C4-2B (cell line): ENCODE measurements around the gene MEGF8.

Experiments used
- H3K27ac ChIP-seq: fragments of 450-650 bp; 2 replicates; pipeline ENCODE4 v1.5.1; 2017
- ZFX ChIP-seq: fragments of 450-650 bp; IDR thresholded peaks from 2 replicates; pipeline ENCODE4 v1.6.1; 2017
- TF ChIP-seq, protein P1 (sequence below): fragments of 450-650 bp; conservative IDR thresholded peaks from 2 replicates; pipeline ENCODE4 v1.5.1; 2017; ENCODE audit warnings: mild to moderate bottlenecking

Gene MEGF8

DNA sequence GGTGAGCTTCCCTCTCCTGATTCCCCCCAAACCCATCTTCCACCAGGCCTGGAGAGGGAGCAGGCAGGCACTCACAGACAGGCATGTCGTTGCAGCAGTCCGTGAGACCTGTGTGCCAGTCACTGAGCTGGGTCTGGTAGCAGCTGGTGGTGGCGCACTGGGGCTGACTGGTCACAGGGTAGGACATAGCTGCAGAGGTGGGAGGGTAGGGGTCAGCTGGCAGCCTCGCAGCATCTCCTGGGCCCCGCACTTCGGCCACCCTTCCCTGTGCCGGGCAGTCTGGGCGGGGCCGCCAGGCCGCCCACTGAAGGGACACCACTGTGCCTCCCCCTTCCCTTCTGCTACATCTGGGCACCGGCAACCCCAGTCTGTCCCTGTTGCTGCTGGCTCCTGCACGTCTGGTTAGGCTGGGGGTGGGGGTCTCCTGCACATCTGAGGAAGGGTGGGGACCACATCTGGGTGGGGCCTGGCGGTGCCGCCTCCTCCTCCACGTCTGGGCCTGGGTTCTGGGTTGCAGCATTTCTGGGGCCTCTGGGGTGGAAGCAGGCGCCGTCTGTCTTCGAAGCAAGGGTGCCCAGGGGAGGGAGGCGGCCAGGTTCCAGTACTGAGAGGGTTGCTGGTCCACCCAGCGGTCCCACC is 63.5 kb downstream of the MEGF8 start:
- no peak overlapping the region for H3K27ac ChIP-seq
- TF ChIP-seq, protein P1, sequence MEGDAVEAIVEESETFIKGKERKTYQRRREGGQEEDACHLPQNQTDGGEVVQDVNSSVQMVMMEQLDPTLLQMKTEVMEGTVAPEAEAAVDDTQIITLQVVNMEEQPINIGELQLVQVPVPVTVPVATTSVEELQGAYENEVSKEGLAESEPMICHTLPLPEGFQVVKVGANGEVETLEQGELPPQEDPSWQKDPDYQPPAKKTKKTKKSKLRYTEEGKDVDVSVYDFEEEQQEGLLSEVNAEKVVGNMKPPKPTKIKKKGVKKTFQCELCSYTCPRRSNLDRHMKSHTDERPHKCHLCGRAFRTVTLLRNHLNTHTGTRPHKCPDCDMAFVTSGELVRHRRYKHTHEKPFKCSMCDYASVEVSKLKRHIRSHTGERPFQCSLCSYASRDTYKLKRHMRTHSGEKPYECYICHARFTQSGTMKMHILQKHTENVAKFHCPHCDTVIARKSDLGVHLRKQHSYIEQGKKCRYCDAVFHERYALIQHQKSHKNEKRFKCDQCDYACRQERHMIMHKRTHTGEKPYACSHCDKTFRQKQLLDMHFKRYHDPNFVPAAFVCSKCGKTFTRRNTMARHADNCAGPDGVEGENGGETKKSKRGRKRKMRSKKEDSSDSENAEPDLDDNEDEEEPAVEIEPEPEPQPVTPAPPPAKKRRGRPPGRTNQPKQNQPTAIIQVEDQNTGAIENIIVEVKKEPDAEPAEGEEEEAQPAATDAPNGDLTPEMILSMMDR, result no peak
- no peak for TF ChIP-seq ZFX

DNA sequence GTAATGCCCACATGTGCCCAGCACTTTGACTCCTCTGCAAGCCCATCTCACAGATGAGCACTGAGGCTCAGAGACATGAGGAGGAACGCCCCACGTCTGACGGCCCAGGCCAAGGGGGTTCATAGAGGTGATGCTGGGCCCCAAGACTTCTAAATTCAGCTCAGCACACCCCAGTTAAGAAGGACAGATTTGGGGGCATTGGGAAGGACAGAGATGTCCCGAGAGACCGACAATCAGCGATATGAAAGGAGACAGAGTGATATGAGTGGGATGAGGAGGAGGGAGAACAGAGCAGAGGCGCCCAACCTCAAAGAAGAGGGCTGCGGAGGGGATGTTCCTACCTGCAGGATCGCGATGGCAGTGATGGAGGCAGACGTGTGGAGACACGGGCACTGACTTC is 64.5 kb downstream of the MEGF8 start, which contains the start of gene CNFN:
TSS of gene CNFN (minus strand) at position 399 of the 400 bp plus-strand sequence. CDS start 1,260 bp downstream, outside the sequence.
- no peak within 1 kb of the TSS for H3K27ac ChIP-seq
- TF ChIP-seq ZFX, result no peak
- TF ChIP-seq, protein P1, result no peak

DNA sequence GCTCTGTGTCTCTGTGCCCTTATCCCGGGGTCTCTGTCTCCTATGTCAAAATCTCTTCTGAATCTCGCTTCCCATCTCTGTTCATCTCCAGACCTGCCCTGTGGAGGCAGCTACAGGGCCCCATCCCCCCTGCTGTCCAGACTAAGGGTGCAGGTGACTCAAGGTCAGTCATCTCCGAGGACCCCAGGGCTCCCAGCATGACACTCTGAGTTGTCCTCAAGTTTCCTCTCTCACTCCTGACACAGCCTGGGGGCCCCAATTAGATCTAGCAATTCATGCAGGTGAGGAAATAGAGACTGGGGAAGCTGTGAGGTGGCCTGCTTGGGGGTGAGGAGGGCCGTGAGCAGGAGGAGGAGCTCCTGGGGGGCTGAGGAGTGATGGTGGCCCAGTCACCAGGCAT is 66.7 kb downstream of the MEGF8 start:
- H3K27ac ChIP-seq, result no peak overlapping the region
- no peak for TF ChIP-seq ZFX
- TF ChIP-seq, protein P1, result no peak

DNA sequence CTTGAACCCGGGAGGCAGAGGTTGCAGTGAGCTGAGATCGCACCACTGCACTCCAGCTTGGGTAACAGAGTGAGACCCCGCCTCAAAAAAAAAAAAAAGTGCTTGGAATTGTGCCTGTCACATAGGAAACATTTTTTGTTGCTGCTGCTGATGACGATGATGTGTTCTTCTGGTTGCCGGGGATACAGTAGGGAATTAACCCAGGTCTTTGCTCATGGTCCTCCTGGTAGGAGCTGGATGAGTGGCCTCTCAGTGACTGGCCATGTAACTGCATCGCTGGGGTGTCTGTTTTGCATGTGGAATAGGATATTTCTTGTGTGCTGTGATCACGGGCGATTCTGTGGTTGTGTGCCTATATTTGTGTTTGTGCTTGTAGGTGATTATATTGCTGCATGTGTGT is 69.3 kb downstream of the MEGF8 start:
- no peak overlapping the region for H3K27ac ChIP-seq
- TF ChIP-seq, protein P1, result no peak
- no peak for TF ChIP-seq ZFX

DNA sequence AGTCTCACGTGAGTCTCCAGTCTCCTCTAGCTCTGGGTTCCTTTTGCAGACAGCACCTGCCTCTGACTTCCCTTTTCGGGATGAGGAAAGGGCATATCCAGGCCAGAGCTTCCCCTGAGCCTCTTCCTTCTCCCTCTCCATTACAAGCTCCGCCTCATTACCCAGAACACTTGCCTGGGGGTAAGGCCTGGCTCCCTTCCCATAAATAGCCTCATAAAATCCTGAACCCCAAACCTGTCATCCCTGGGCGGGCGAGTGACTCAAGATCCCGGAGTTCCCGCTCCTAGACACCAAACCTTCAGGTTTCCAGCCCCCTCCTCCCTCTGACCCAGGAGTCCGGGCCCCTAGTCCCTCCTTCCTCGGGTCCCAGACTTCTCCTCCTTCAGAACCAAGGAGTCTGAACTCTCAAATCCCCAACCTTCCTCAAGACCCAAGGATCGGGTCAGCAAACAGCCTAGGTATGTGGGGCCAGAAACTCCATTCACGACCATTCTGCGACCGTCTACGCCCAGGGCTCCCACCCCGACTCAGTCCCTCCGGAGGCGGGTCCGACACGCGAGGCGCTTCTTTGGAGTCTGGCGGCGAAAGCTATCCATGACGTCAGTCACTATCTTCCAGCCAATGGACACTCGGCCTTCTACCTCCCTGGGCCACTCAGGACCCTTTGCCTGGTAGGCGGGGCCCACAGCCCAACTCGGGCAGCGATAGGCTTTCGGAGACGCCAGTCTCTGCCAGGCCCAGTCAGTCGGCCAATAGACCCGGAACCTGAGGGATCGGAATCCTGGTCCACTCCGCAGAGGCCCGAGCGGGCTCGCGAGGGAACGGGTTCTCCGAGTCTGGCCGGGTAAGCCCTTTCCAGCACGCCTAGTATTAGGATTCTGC is 71.2 kb downstream of the MEGF8 start:
- H3K27ac ChIP-seq, result peak overlapping the region; percentile 86
- TF ChIP-seq, protein P1, result no peak
- no peak for TF ChIP-seq ZFX

DNA sequence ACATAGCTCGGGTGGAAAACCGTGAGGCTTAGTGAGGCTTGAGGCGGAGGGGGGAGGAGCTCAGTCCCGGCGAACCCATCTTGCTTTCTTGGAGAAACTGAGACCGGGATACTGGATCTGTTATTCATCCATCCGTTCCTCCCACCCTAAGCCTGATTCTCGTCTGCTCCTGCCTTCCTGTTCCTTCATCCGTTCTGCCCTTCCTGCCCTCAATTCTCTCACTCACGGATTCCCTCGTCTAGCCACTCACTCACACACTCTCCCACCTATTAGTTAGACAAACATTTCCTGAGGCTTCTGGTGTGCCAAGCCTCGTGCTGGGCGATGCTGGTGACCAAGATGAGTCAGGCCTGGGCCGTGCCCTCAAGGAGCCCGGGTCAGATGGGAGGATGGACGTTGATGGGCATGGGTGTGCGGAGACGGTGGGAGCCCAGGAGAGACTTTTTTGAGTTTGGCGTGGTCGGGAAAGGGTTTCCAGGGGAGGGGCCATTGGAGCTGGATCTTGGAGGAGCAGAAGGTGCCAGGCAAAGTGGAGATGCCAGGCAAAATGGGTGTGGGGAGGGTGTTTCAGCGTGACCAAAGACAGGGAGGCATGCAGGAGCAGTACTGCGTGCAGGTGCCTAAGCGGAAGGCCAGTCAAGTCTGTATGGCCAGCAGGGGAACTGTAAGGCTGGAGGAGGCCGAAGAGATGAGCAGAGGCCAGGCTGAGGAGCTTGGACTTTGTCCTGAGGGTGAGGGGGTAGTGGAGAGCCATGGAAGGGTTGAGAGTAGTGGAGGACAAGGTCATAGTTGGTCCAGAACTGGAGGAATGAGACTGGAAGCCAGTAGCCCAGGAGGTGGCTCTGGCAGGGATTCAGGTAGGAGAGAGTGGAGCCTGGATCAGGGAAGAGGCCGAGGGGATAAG is 72.1 kb downstream of the MEGF8 start:
- no peak for TF ChIP-seq ZFX
- TF ChIP-seq, protein P1, result no peak
- peak overlapping the region; percentile 86 for H3K27ac ChIP-seq
